Breast epithelium (tissue), 4 donors: ENCODE results near the gene ARHGEF7. TPM values are rescaled to one million over a fixed set of nuclear protein-coding genes. Genes with fewer than 3 reads are reported as not detected.

Experiments
- DNase-seq, 2 donors: peaks; one replicate each; pipeline ENCODE4 v3.0.0-alpha.2; 2019; ENCODE audit warnings: low spot score in 2 of 2
- H3K27ac ChIP-seq, 2 donors: fragments of 200-600 bp; sonication (generic) in 1 of 2; one replicate each; pipeline ENCODE4 v1.5.1; 2016 to 2019; ENCODE audit warnings: mild to moderate bottlenecking in 1 of 2
- H3K27me3 ChIP-seq, 2 donors: fragments of 200-600 bp; sonication (generic) in 1 of 2; one replicate each; pipeline versions ENCODE4 v1.5.1 to v1.6.0; 2017 to 2019; ENCODE audit warnings: control low read depth in 1 of 2, mild to moderate bottlenecking in 1 of 2
- H3K36me3 ChIP-seq: fragments of 200-600 bp; one replicate; pipeline ENCODE4 v1.5.1; 2019
- H3K4me1 ChIP-seq, 2 donors: fragments of 200-600 bp; sonication (generic); one replicate each; pipeline ENCODE4 v1.5.1; 2016 to 2019; ENCODE audit warnings: control low read depth in 1 of 2
- H3K4me3 ChIP-seq, 3 donors: fragments of 200-600 bp; sonication (generic); 1 replicate in 2 of 3; 2 replicates in 1 of 3; pipeline ENCODE4 v1.5.1; 2016 to 2019; ENCODE audit warnings: mild to moderate bottlenecking in 3 of 3, moderate library complexity in 2 of 3
- H3K9me3 ChIP-seq, 2 donors: fragments of 200-600 bp; sonication (generic) in 1 of 2; one replicate each; pipeline ENCODE4 v1.5.1; 2016 to 2019; ENCODE audit warnings: control low read depth in 1 of 2
- POLR2A ChIP-seq: fragments of 450-650 bp; IDR thresholded peaks from one replicate; pipeline ENCODE4 v1.6.1; 2016; ENCODE audit warnings: antibody characterized with exemption, mild to moderate bottlenecking, moderate library complexity
- POLR2AphosphoS5 ChIP-seq, 3 donors: sonication (generic); formaldehyde crosslinking; IDR thresholded peaks; one replicate each; pipeline ENCODE4 v1.6.1; 2017; ENCODE audit warnings: antibody characterized with exemption in 3 of 3
- intact Hi-C: fragments of 100-400 bp; cut with DNase I; formaldehyde crosslinking; loops from one replicate; pipeline ENCODE4 v1.15.1; 2023; ENCODE audit warnings: low total_unique reads
- total RNA-seq, 3 donors: library from RNA; depleted of rRNA; stranded (reverse); fragments of >200 nt; gene quantifications; one replicate each; pipeline ENCODE4 v1.1.0, GENCODE V29; 2016
- TF ChIP-seq, protein P1 (sequence below), 3 donors: fragments of 450-650 bp; IDR thresholded peaks; one replicate each; pipeline ENCODE4 v1.5.1; 2016 to 2017; ENCODE audit warnings: antibody characterized with exemption in 3 of 3, mild to moderate bottlenecking in 3 of 3, moderate library complexity in 3 of 3

The ARHGEF7 gene
- total RNA-seq, 3 donors from 2014 or later: 79.6 to 92.0 (median 85.5) TPM

DNA sequence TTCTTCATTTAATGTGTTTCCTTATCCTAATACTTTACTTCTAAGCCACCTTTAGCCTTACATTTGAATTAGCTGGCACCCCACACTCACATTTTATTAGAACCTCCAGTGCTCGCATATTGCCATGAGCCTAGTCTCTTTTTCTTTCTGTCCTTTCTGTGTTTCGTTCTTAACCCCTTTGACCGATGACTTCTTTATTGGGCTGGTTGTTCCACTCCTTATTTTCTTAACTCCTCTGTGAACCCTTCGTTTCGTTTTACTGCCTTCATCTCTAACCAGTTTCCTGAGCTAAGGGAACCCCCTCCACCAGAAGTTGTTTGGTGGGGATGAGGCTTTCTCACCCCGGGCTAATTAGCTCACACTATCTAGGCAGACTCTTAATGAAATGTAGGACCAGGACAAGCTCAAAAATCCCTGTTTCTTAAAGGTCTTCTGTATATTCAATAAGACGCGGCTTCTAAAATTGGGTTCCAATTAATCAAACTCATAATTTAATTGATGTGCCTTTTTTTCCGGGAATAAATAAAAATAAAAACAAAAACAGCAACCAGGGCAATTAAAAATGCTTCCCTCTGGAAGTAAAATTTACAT lies 19.1 kb upstream of the ARHGEF7 start:
- Histone ChIP-seq H3K27ac (no peak overlapping the region), H3K4me1 (no peaks in the 10 kb centered on the region), H3K27me3 (peaks cover 2 to 50% of the 10 kb centered on the region in 2 donors), H3K4me3 (no peak overlapping the region), H3K9me3 (no peaks in the 10 kb centered on the region), H3K36me3 (no peaks in the 10 kb centered on the region)
- DNase-seq: no peak
- TF ChIP-seq POLR2A: no peak
- no peak for TF ChIP-seq POLR2AphosphoS5 (IDR thresholded peaks at IDR 0.05)
- TF ChIP-seq, protein P1, sequence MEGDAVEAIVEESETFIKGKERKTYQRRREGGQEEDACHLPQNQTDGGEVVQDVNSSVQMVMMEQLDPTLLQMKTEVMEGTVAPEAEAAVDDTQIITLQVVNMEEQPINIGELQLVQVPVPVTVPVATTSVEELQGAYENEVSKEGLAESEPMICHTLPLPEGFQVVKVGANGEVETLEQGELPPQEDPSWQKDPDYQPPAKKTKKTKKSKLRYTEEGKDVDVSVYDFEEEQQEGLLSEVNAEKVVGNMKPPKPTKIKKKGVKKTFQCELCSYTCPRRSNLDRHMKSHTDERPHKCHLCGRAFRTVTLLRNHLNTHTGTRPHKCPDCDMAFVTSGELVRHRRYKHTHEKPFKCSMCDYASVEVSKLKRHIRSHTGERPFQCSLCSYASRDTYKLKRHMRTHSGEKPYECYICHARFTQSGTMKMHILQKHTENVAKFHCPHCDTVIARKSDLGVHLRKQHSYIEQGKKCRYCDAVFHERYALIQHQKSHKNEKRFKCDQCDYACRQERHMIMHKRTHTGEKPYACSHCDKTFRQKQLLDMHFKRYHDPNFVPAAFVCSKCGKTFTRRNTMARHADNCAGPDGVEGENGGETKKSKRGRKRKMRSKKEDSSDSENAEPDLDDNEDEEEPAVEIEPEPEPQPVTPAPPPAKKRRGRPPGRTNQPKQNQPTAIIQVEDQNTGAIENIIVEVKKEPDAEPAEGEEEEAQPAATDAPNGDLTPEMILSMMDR (IDR thresholded peaks at IDR 0.05): no peak
- intact Hi-C loops: no loop called here

DNA sequence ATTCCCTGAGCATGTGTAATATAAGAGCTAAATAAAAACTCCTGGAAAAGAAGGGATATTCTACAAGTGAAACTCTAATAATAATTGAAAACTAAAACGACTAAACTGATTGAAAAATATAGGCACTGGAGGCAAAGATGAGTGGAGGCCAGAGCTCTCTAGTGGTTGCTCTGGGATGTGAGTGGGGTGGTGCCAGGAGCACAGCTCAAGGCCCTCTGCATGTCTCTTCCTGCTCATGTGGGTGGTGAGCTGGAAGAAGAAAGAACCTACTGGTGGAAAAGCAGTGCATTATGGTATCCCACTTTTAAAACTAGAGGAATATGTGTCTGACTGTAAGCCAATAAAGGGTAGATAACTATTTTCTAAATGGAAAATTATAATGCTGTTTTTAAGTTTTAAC lies 15.8 kb upstream of the ARHGEF7 start:
- Histone ChIP-seq H3K9me3 (peaks cover 0 to 5% of the 10 kb centered on the region in 2 donors), H3K27me3 (peaks cover 2 to 29% of the 10 kb centered on the region in 2 donors), H3K36me3 (no peaks in the 10 kb centered on the region), H3K27ac (no peak overlapping the region), H3K4me1 (no peaks in the 10 kb centered on the region), H3K4me3 (no peak overlapping the region)
- TF ChIP-seq, protein P1 (IDR thresholded peaks at IDR 0.05): no peak
- TF ChIP-seq POLR2A (no peak), POLR2AphosphoS5 (IDR thresholded peaks at IDR 0.05) (no peak)
- intact Hi-C loops: no loop called here
- no peak for DNase-seq

DNA sequence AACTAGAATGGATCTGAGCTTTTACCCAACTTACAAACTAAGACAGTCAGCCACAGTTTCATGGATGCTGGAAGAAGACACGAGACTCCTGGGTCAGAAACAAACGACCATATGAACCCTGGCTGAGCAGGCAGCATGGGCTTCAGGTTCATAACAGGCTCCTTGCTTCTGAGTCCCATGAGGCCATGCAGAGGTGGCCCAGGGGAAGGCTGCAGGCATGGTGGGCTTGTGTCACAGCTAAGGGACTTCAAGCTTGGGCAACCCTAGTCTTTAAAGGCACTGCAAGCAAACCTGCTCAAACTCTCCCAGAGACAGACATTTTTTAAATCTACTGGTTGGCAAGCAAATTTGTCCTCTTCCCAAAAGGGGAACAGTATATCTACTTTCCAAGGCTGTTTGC lies 5.1 kb upstream of the ARHGEF7 start:
- Histone ChIP-seq H3K36me3 (no peaks in the 10 kb centered on the region), H3K27ac (no peak overlapping the region), H3K4me1 (no peaks in the 10 kb centered on the region), H3K4me3 (no peak overlapping the region), H3K27me3 (peaks cover 0 to 28% of the 10 kb centered on the region in 2 donors), H3K9me3 (no peaks in the 10 kb centered on the region)
- intact Hi-C loops: no loop called here
- TF ChIP-seq, protein P1 (IDR thresholded peaks at IDR 0.05): no peak
- TF ChIP-seq POLR2AphosphoS5 (IDR thresholded peaks at IDR 0.05): no peak
- DNase-seq: no peak

DNA sequence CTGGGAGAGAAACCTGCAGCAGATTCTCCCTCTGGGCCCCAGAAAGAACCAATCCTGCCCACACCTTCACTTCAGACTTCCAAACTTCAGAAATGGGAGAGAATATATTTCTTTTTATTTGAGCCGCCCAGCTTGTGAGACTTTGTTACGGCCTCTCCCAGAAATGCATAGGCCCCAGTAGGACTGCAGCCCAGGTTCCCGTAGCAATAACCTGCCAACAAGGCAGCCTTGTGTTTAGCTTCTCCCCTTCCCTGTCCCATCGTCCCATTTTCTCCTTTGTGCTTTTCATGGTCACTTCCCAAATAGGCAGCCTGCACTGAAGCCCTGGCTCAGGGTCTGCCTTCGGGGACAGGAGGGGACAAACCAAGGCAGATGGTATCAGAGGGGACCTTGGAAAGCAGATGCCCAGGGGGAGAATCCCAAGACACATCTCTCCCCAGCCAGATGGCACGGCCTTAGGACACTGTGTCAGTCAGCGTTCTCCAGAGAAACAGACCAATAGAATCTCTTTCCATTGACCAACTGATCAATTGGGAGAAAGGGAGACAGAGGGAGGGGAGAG lies 3.7 kb upstream of the ARHGEF7 start:
- H3K27me3 ChIP-seq: peaks cover 0 to 38% of the 10 kb centered on the region in 2 donors
- intact Hi-C loops: no loop called here

DNA sequence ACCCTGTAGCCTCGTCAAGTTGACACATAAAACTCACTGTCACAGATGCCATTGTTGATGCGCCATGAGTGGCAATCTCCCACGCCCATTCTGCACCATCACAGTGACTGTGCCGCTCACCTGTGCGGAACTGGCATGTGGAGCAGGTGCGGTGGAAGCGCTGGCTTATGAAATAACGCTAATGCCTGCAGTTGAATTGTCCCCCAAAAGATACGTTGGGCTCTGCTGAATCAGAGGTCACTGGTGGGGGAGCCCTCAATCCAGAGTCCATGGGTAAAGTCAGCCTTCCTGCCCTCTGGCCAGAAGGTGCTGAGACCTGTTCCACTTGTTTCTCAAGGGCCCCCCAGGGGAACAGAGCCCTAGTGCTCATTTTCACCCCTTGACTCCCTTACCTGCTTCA lies 2.9 kb upstream of the ARHGEF7 start:
- H3K36me3 ChIP-seq: no peaks in the 10 kb centered on the region
- no peak overlapping the region for H3K27ac ChIP-seq
- intact Hi-C loops: no loop called here
- DNase-seq: no peak
- no peaks in the 10 kb centered on the region for H3K4me1 ChIP-seq
- H3K27me3 ChIP-seq: peaks cover 0 to 45% of the 10 kb centered on the region in 2 donors
- H3K9me3 ChIP-seq: no peaks in the 10 kb centered on the region
- H3K4me3 ChIP-seq: no peak overlapping the region
- TF ChIP-seq POLR2A (no peak), POLR2AphosphoS5 (IDR thresholded peaks at IDR 0.05) (no peak)
- TF ChIP-seq, protein P1 (IDR thresholded peaks at IDR 0.05): no peak

More for the DNA sequence above, 3.7 kb upstream of the ARHGEF7 start:
- H3K9me3 ChIP-seq: no peaks in the 10 kb centered on the region
- H3K36me3 ChIP-seq: no peaks in the 10 kb centered on the region
- no peak for DNase-seq
- TF ChIP-seq POLR2AphosphoS5 (IDR thresholded peaks at IDR 0.05) (no peak), POLR2A (no peak)
- TF ChIP-seq, protein P1 (IDR thresholded peaks at IDR 0.05): no peak
- H3K4me3 ChIP-seq: no peak overlapping the region
- H3K27ac ChIP-seq: no peak overlapping the region
- H3K4me1 ChIP-seq: no peaks in the 10 kb centered on the region
